ENCODE measurements around the gene NR1D2. TPM values are rescaled to one million over a fixed set of nuclear protein-coding genes. Genes with fewer than 3 reads are reported as not detected.

NR1D2 gene
- polyA plus RNA-seq, 4 donors: 8.3 to 13.0 (median 11.1) TPM

DNA sequence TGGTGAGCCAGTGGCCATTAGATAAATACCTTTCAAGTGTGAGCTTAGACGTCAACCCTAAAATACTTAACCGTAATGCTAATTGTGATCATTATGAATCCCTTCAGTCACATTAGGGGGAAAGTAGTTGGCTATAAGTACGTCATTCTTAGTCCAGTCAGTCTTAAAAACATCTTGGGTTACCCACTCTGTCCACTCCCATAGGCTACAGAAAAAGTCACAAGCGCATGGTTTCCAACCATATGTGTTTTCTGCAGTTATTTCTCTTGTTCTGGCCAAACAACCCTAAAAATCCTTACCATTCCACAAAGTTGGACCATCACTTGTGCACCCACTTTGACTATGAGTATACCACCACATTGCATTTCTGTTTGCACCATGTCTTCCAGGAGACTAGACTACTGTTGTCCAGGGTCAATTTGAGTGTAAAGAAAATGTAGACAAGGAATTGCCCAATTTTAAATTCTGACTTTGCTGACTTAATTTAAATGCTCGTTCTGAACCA lies 24.9 kb upstream of the NR1D2 start:
- H3K27me3 ChIP-seq (ENCODE audit: control insufficient read depth in 3 of 3, insufficient read depth in 3 of 3, low read length in 3 of 3): no peaks in the 10 kb centered on the region
- DNase-seq (no peak), FAIRE-seq (no peak)
- peaks cover 0 to 14% (median 2%) of the 10 kb centered on the region in 3 donors for H3K4me1 ChIP-seq (ENCODE audit: control insufficient read depth in 3 of 3, insufficient read depth in 2 of 3, low read depth in 1 of 3, low read length in 2 of 3)
- H3K9me3 ChIP-seq (ENCODE audit: control insufficient read depth in 2 of 2, insufficient read depth in 1 of 2, low read depth in 1 of 2, low read length in 1 of 2): no peaks in the 10 kb centered on the region
- no peak overlapping the region for H3K4me3 ChIP-seq (ENCODE audit: low read depth in 1 of 3, low read length in 3 of 3)
- peaks cover 2 to 22% (median 15%) of the 10 kb centered on the region in 3 donors for H3K36me3 ChIP-seq (ENCODE audit: control insufficient read depth in 3 of 3, insufficient read depth in 2 of 3, low read depth in 1 of 3, low read length in 3 of 3)
- H3K27ac ChIP-seq (ENCODE audit: low read depth in 1 of 3, low read length in 2 of 3): no peak overlapping the region
- 81 to 84% (median 83%) methylated on average over 5 of the region's 5 CpGs for WGBS, 3 donors

DNA sequence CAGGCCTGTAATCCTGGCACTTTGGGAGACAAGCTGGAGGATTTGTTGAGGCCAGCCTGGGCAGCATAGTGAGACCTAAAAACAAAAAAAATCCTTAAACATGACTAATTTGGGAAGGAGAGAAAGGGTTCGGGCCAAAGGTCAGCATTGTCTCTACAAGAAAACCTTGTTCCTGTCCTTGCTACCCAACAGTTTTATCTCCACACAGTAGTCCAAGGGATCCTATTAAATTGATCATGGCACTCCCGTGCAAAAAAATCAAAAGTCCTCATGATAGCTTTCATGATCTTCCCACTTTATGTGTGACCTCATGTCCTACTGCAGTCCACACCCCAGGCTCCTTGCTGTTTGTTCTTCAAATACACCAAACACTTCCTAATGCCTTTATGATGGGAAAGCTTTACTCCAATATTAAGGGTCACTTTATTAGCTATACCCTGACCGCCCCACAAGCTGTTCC lies 24.0 kb upstream of the NR1D2 start:
- Histone ChIP-seq H3K27me3 (ENCODE audit: control insufficient read depth in 3 of 3, insufficient read depth in 3 of 3, low read length in 3 of 3) (no peaks in the 10 kb centered on the region), H3K27ac (ENCODE audit: low read depth in 1 of 3, low read length in 2 of 3) (no peak overlapping the region), H3K9me3 (ENCODE audit: control insufficient read depth in 2 of 2, insufficient read depth in 1 of 2, low read depth in 1 of 2, low read length in 1 of 2) (no peaks in the 10 kb centered on the region), H3K36me3 (ENCODE audit: control insufficient read depth in 3 of 3, insufficient read depth in 2 of 3, low read depth in 1 of 3, low read length in 3 of 3) (peaks cover 2 to 24% (median 15%) of the 10 kb centered on the region in 3 donors), H3K4me3 (ENCODE audit: low read depth in 1 of 3, low read length in 3 of 3) (no peak overlapping the region), H3K4me1 (ENCODE audit: control insufficient read depth in 3 of 3, insufficient read depth in 2 of 3, low read depth in 1 of 3, low read length in 2 of 3) (peaks cover 0 to 7% (median 0%) of the 10 kb centered on the region in 3 donors)
- DNase-seq: no peak
- WGBS, 3 donors: 66 to 80% (median 79%) methylated on average over 3 of the region's 3 CpGs
- no peak for FAIRE-seq

DNA sequence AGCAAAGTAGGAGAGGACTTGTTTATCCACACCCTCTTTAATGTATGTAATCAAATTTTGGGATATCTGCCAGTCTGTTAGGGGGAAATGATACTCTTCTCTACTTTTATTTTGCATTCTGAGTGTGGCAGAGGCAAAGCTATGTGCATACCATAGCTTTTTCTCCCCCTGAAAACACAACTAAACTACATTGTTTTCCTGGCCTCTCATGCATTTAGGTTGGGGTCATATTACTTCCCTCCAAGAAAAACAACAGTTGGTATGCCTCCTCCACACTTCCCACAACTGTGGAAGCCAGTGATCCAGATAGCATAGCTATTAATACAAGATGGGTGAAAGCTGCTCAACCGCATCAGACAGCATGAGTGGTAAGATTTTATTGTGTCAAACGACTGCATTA lies 21.3 kb upstream of the NR1D2 start:
- Histone ChIP-seq H3K4me1 (ENCODE audit: control insufficient read depth in 3 of 3, insufficient read depth in 2 of 3, low read depth in 1 of 3, low read length in 2 of 3) (peaks cover 0 to 3% (median 0%) of the 10 kb centered on the region in 3 donors), H3K36me3 (ENCODE audit: control insufficient read depth in 3 of 3, insufficient read depth in 2 of 3, low read depth in 1 of 3, low read length in 3 of 3) (peaks cover 2 to 22% (median 9%) of the 10 kb centered on the region in 3 donors)
- no peak for FAIRE-seq

DNA sequence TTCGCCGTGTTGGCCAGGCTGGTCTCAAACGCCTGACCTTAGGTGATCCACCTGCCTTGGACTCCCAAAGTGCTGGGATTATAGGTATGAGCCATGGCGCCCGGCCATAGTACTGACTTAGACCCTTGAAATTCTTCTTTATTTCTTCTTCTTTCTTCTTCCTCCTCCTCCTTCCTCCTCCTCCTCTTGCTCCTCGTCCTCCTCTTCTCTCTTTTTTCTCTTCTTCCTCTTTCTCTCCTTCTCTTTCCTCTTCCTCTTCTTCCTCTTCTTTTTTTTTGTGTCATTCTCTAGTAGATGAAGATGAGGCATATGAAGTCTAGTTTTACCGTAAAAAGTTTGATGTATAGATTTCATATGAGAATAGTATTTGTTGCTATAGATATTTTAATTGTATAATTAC lies 18.8 kb upstream of the NR1D2 start:
- Histone ChIP-seq H3K36me3 (ENCODE audit: control insufficient read depth in 3 of 3, insufficient read depth in 2 of 3, low read depth in 1 of 3, low read length in 3 of 3) (peaks cover 0 to 15% (median 0%) of the 10 kb centered on the region in 3 donors), H3K4me3 (ENCODE audit: low read depth in 1 of 3, low read length in 3 of 3) (no peak overlapping the region), H3K9me3 (ENCODE audit: control insufficient read depth in 2 of 2, insufficient read depth in 1 of 2, low read depth in 1 of 2, low read length in 1 of 2) (no peaks in the 10 kb centered on the region), H3K4me1 (ENCODE audit: control insufficient read depth in 3 of 3, insufficient read depth in 2 of 3, low read depth in 1 of 3, low read length in 2 of 3) (no peaks in the 10 kb centered on the region), H3K27me3 (ENCODE audit: control insufficient read depth in 3 of 3, insufficient read depth in 3 of 3, low read length in 3 of 3) (no peaks in the 10 kb centered on the region), H3K27ac (ENCODE audit: low read depth in 1 of 3, low read length in 2 of 3) (no peak overlapping the region)
- DNase-seq: no peak
- WGBS, 3 donors: 90 to 97% (median 92%) methylated on average over 7 of the region's 7 CpGs
- no peak for FAIRE-seq

More for the DNA sequence above, 21.3 kb upstream of the NR1D2 start:
- Histone ChIP-seq H3K9me3 (ENCODE audit: control insufficient read depth in 2 of 2, insufficient read depth in 1 of 2, low read depth in 1 of 2, low read length in 1 of 2) (no peaks in the 10 kb centered on the region), H3K27me3 (ENCODE audit: control insufficient read depth in 3 of 3, insufficient read depth in 3 of 3, low read length in 3 of 3) (no peaks in the 10 kb centered on the region), H3K27ac (ENCODE audit: low read depth in 1 of 3, low read length in 2 of 3) (no peak overlapping the region), H3K4me3 (ENCODE audit: low read depth in 1 of 3, low read length in 3 of 3) (no peak overlapping the region)
- no peak for DNase-seq
- 76 to 96% (median 86%) methylated on average over 2 of the region's 2 CpGs for WGBS, 3 donors

- Histone ChIP-seq H3K9me3 (ENCODE audit: control insufficient read depth in 2 of 2, insufficient read depth in 1 of 2, low read depth in 1 of 2, low read length in 1 of 2) (no peaks in the 10 kb centered on the region), H3K27me3 (ENCODE audit: control insufficient read depth in 3 of 3, insufficient read depth in 3 of 3, low read length in 3 of 3) (peaks cover 0 to 2% (median 0%) of the 10 kb centered on the region in 3 donors), H3K36me3 (ENCODE audit: control insufficient read depth in 3 of 3, insufficient read depth in 2 of 3, low read depth in 1 of 3, low read length in 3 of 3) (peaks cover 0 to 11% (median 0%) of the 10 kb centered on the region in 3 donors), H3K4me1 (ENCODE audit: control insufficient read depth in 3 of 3, insufficient read depth in 2 of 3, low read depth in 1 of 3, low read length in 2 of 3) (no peaks in the 10 kb centered on the region), H3K4me3 (ENCODE audit: low read depth in 1 of 3, low read length in 3 of 3) (no peak overlapping the region), H3K27ac (ENCODE audit: low read depth in 1 of 3, low read length in 2 of 3) (no peak overlapping the region)
- FAIRE-seq (no peak), DNase-seq (no peak)
- 84 to 95% (median 93%) methylated on average over 3 of the region's 3 CpGs for WGBS, 3 donors
These were observed 18.4 kb upstream of the NR1D2 start for GRCh38 chr3:23926736-23927135.

DNA sequence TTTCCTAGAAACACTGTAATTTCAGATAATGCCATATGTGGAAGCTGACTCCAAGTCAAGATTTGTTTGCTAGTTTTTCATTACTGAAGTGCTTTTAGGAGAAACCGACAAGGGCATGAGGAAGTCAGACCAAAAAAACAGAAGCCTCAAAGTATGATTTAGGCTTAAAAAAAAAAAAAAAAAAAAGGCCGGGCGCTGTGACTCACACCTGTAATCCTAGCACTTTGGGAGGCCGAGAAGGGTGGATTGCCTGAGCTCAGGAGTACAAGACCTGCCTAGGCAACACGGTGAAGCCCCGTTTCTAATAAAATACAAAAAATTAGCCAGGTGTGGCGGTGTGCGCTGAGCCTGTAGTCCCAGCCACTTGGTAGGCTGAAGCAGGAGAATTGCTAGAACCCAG lies 16.6 kb upstream of the NR1D2 start:
- H3K27me3 ChIP-seq (ENCODE audit: control insufficient read depth in 3 of 3, insufficient read depth in 3 of 3, low read length in 3 of 3): peaks cover 0 to 3% (median 0%) of the 10 kb centered on the region in 3 donors
- no peak for DNase-seq
- FAIRE-seq: no peak
- H3K4me3 ChIP-seq (ENCODE audit: low read depth in 1 of 3, low read length in 3 of 3): no peak overlapping the region
- H3K27ac ChIP-seq (ENCODE audit: low read depth in 1 of 3, low read length in 2 of 3): no peak overlapping the region
- H3K9me3 ChIP-seq (ENCODE audit: control insufficient read depth in 2 of 2, insufficient read depth in 1 of 2, low read depth in 1 of 2, low read length in 1 of 2): no peaks in the 10 kb centered on the region
- 26 to 54% (median 40%) methylated on average over 8 of the region's 8 CpGs for WGBS, 3 donors
- no peaks in the 10 kb centered on the region for H3K4me1 ChIP-seq (ENCODE audit: control insufficient read depth in 3 of 3, insufficient read depth in 2 of 3, low read depth in 1 of 3, low read length in 2 of 3)
- H3K36me3 ChIP-seq (ENCODE audit: control insufficient read depth in 3 of 3, insufficient read depth in 2 of 3, low read depth in 1 of 3, low read length in 3 of 3): peaks cover 0 to 2% (median 0%) of the 10 kb centered on the region in 3 donors

- Histone ChIP-seq H3K9me3 (ENCODE audit: control insufficient read depth in 2 of 2, insufficient read depth in 1 of 2, low read depth in 1 of 2, low read length in 1 of 2) (no peaks in the 10 kb centered on the region), H3K4me3 (ENCODE audit: low read depth in 1 of 3, low read length in 3 of 3) (no peak overlapping the region), H3K27ac (ENCODE audit: low read depth in 1 of 3, low read length in 2 of 3) (no peak overlapping the region), H3K36me3 (ENCODE audit: control insufficient read depth in 3 of 3, insufficient read depth in 2 of 3, low read depth in 1 of 3, low read length in 3 of 3) (no peaks in the 10 kb centered on the region), H3K27me3 (ENCODE audit: control insufficient read depth in 3 of 3, insufficient read depth in 3 of 3, low read length in 3 of 3) (peaks cover 0 to 3% (median 0%) of the 10 kb centered on the region in 3 donors), H3K4me1 (ENCODE audit: control insufficient read depth in 3 of 3, insufficient read depth in 2 of 3, low read depth in 1 of 3, low read length in 2 of 3) (no peaks in the 10 kb centered on the region)
- no peak for DNase-seq
- no peak for FAIRE-seq
- 66 to 85% (median 84%) methylated on average over 3 of the region's 3 CpGs for WGBS, 3 donors
These were observed 13.5 kb upstream of the NR1D2 start for GRCh38 chr3:23931597-23931996.

DNA sequence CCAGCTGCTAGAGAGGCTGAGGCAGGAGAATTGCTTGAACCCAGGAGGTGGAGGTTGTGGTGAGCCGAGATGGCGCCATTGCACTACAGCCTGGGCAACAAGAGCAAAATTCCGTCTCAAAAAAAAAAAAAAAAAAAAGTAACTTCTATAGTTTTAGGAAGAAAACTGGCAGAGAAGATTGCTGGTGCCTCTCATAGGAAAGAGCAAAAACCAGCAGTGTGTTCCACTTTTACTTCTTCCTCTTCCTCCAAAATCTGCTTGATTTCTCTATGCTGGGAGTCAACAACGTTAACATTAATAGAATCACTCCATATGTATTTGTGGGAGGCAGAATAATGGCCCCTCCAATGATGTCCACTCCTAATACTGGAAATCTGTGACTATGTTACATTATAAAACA lies 12.5 kb upstream of the NR1D2 start:
- FAIRE-seq: no peak
- Histone ChIP-seq H3K27ac (ENCODE audit: low read depth in 1 of 3, low read length in 2 of 3) (no peak overlapping the region), H3K27me3 (ENCODE audit: control insufficient read depth in 3 of 3, insufficient read depth in 3 of 3, low read length in 3 of 3) (peaks cover 0 to 3% (median 0%) of the 10 kb centered on the region in 3 donors), H3K4me1 (ENCODE audit: control insufficient read depth in 3 of 3, insufficient read depth in 2 of 3, low read depth in 1 of 3, low read length in 2 of 3) (no peaks in the 10 kb centered on the region), H3K9me3 (ENCODE audit: control insufficient read depth in 2 of 2, insufficient read depth in 1 of 2, low read depth in 1 of 2, low read length in 1 of 2) (no peaks in the 10 kb centered on the region), H3K36me3 (ENCODE audit: control insufficient read depth in 3 of 3, insufficient read depth in 2 of 3, low read depth in 1 of 3, low read length in 3 of 3) (no peaks in the 10 kb centered on the region), H3K4me3 (ENCODE audit: low read depth in 1 of 3, low read length in 3 of 3) (no peak overlapping the region)
- no peak for DNase-seq
- WGBS, 3 donors: 82 to 92% (median 92%) methylated on average over 4 of the region's 4 CpGs

- peaks cover 0 to 3% (median 0%) of the 10 kb centered on the region in 3 donors for H3K27me3 ChIP-seq (ENCODE audit: control insufficient read depth in 3 of 3, insufficient read depth in 3 of 3, low read length in 3 of 3)
- no peak overlapping the region for H3K27ac ChIP-seq (ENCODE audit: low read depth in 1 of 3, low read length in 2 of 3)
- DNase-seq (no peak), FAIRE-seq (no peak)
- peaks cover 0 to 5% of the 10 kb centered on the region in 2 donors for H3K9me3 ChIP-seq (ENCODE audit: control insufficient read depth in 2 of 2, insufficient read depth in 1 of 2, low read depth in 1 of 2, low read length in 1 of 2)
- H3K4me3 ChIP-seq (ENCODE audit: low read depth in 1 of 3, low read length in 3 of 3): no peak overlapping the region
- H3K4me1 ChIP-seq (ENCODE audit: control insufficient read depth in 3 of 3, insufficient read depth in 2 of 3, low read depth in 1 of 3, low read length in 2 of 3): no peaks in the 10 kb centered on the region
- 65 to 70% (median 68%) methylated on average over 4 of the region's 4 CpGs for WGBS, 3 donors
- no peaks in the 10 kb centered on the region for H3K36me3 ChIP-seq (ENCODE audit: control insufficient read depth in 3 of 3, insufficient read depth in 2 of 3, low read depth in 1 of 3, low read length in 3 of 3)
These were observed 10.8 kb upstream of the NR1D2 start for GRCh38 chr3:23934253-23934652.

Data from small intestine (tissue), 7 donors.